PFSK-1 (cell line): ENCODE results near the gene FKBP2.

Source experiments
- FOXP2 ChIP-seq: optimal IDR thresholded peaks from 2 replicates; pipeline ENCODE3; 2011; ENCODE audit warnings: borderline replicate concordance, control low read depth, inconsistent platforms; ENCODE audit not compliant: insufficient read depth; ENCODE audit errors: extremely low read length, extremely low read depth
- POLR2AphosphoS5 ChIP-seq: IDR thresholded peaks from 2 replicates; pipeline ENCODE4 v1.6.1; 2012; ENCODE audit warnings: low read depth, mild to moderate bottlenecking, control low read depth, low read length, moderate library complexity
- REST ChIP-seq, 2 experiments: IDR thresholded peaks; 2 replicates each; pipeline versions ENCODE4 v1.6.1 to v1.8.0; 2011 to 2012; ENCODE audit warnings: low read depth in 2 of 2, low read length in 2 of 2, control low read depth in 1 of 2, inconsistent platforms in 1 of 2, mild to moderate bottlenecking in 1 of 2, moderate library complexity in 1 of 2; ENCODE audit not compliant: insufficient read depth in 1 of 2
- SIN3A ChIP-seq: IDR thresholded peaks from 2 replicates; pipeline ENCODE4 v1.6.1; 2012; ENCODE audit warnings: mild to moderate bottlenecking, low read length, moderate library complexity, borderline replicate concordance; ENCODE audit not compliant: insufficient read depth
- TAF1 ChIP-seq: IDR thresholded peaks from 2 replicates; pipeline ENCODE4 v1.6.1; 2012; ENCODE audit warnings: low read length, control low read depth, borderline replicate concordance; ENCODE audit not compliant: insufficient read depth

The FKBP2 gene

DNA sequence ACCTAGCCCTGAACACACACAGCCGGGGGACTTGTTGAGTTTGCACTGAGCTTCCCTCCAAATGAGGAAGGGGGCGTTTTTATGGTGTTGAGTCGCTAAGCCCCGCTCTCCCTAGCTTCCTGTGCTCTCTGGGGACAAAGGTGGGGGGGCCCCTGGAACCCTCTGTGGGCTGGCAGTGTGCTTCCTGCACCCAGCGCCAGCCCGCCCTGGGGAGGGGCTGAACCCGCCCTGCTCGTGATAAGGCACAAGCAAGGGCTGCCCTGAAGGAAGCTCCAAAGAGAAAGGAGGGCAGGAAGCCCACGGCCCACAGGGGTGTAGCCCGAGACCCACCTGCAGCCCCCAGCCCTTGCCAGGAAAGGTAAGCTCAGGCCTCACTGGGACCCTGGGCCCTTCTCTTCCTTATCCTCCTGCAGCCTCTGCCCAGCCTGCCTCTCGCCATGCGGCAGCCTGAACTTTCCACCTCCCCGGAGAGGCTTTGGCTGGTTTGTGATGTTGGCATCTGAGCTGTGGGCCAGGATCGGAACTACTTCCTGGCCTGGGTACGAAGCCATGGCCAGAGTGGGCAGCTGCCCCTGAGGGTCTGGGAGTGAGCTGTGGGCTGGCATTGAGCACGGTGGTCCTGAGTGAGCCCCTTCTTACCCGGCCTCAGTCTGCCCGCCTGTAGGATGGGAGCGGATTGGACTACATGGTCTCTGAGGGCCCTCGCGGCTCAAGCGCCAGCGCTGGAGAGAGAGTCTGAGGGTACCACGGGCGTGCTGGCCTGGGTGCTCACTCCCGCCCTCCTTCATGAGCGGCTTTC lies 34.2 kb upstream of the FKBP2 start, which contains the start of gene FERMT3:
Gene FERMT3, plus strand, starts transcription at position 265 of the 799 bp plus-strand sequence. CDS start 644 bp downstream, outside the sequence.
- TF ChIP-seq REST (IDR thresholded peaks at IDR 0.05; ENCODE audit: insufficient read depth in 1 of 2, low read depth in 2 of 2, low read length in 2 of 2) (no peak), POLR2AphosphoS5 (no peak), FOXP2 (no peak), TAF1 (no peak), SIN3A (no peak)

DNA sequence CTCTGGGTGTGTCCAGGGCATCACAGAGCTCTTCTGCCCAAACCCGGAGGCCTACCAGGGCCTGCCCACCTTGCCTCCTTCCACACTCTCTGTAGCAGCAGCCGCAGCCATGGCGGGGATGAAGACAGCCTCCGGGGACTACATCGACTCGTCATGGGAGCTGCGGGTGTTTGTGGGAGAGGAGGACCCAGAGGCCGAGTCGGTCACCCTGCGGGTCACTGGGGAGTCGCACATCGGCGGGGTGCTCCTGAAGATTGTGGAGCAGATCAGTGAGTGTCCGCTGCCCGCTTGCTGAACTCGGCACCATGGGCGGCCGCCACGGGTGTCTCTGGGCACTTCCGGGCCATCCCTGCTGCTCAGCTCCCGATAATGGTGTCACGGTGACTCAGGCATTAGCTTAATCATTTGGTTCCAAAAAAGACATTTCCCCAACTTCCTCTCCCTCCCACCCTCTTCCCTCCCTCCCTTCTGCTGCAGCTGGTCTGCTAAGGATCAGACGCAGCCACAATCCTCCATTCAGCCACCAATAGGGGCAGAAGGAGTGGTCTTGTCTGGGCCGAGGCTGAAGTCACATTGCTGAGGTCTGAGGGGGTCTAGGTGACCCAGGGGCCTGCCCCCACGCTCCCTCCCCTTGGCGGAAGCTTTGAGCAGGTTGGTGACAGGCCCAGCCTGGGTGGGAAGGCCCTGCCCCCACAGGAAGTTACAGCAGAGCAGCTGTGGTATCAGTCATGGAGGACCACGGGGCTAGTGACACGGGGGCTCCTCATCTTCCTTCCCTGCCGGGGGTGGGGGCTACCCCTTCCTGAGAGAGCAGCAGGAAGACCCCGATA lies 33.4 kb upstream of the FKBP2 start:
- TF ChIP-seq TAF1 (peak; percentile 41; the same call in 1 of the 2 replicates), REST (IDR thresholded peaks at IDR 0.05; ENCODE audit: insufficient read depth in 1 of 2, low read depth in 2 of 2, low read length in 2 of 2) (peak in 1 of 2 experiments; percentile 39; a peak in 1 of 4 replicates), SIN3A (no peak), FOXP2 (peak; percentile 79), POLR2AphosphoS5 (no peak; the same call in 1 of the 2 replicates)

DNA sequence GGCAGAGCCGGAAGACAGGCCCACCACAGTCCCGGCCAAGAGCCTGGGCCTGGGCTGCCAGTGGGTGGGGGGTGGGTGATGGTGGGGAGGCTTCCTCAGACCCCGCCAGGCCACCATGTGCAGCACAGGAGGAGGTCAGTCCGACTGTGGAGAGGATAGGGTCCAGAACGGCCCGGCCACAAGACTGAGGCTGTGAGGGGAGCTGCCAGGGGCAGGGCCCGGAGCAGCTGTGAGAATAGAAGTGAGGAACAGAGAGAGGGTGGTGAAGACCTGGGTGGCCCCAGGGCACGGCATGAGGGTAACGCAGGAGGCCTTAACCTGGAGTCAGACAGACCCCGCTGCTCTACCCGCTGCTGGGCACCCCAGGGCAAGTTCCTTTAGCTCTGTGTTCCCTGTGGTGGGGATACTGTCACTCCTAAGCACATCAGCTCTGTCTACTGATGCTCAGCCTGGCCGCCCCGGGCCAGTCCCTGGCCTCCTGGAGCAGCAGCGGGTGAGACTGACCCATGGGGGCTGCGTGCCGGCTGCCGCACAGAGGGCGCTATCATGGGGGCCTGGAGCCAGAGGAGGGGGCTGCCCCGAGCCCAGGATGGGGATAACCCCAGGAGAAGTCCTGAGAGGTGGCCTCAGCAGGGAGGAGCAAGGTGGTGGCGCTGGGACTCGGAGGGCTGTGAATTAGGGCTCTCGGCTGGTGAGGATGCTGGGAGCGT lies 32.7 kb upstream of the FKBP2 start:
- TF ChIP-seq SIN3A (no peak), FOXP2 (no peak), TAF1 (no peak), POLR2AphosphoS5 (no peak), REST (IDR thresholded peaks at IDR 0.05; ENCODE audit: insufficient read depth in 1 of 2, low read depth in 2 of 2, low read length in 2 of 2) (no peak)

- TF ChIP-seq SIN3A (no peak), POLR2AphosphoS5 (no peak), REST (IDR thresholded peaks at IDR 0.05; ENCODE audit: insufficient read depth in 1 of 2, low read depth in 2 of 2, low read length in 2 of 2) (no peak)
Measured at GRCh38 chr11:64208796-64209562, 31.9 kb upstream of the FKBP2 start.
